Renal cortical epithelial cell (primary cell): ENCODE data around the gene ADGRF5. TPM values are rescaled to one million over a fixed set of nuclear protein-coding genes. Genes with fewer than 3 reads are reported as not detected.
A peak's percentile ranks its signal among the peaks of the same experiment; 100 is the strongest.

Experiments used
- DNase-seq: peaks from one replicate; pipeline ENCODE4 v3.0.0-alpha.2; 2011; ENCODE audit warnings: low read depth
- total RNA-seq: library from RNA; depleted of rRNA; stranded (reverse); fragments of >200 nt; gene quantifications from 2 replicates; pipeline ENCODE4 v1.2.3, GENCODE V29; 2014

Gene ADGRF5
- total RNA-seq, 1 donor from 2014 or later, result 0.70 TPM

GRCh38 chr6:46932526-46933319 is 11.0 kb upstream of the ADGRF5 start:
- DNase-seq, result peak; percentile 88

GRCh38 chr6:46931416-46931815 is 9.7 kb upstream of the ADGRF5 start:
- no peak for DNase-seq

- no peak for DNase-seq
Observed at GRCh38 chr6:46930331-46930730, 8.6 kb upstream of the ADGRF5 start.

GRCh38 chr6:46927066-46927465 is 5.3 kb upstream of the ADGRF5 start:
- DNase-seq, result no peak

GRCh38 chr6:46926481-46926880 is 4.7 kb upstream of the ADGRF5 start:
- no peak for DNase-seq

- peak; percentile 94 for DNase-seq
Observed at GRCh38 chr6:46925563-46926253, 4.0 kb upstream of the ADGRF5 start.

GRCh38 chr6:46923476-46923875 is 1.7 kb upstream of the ADGRF5 start:
- no peak for DNase-seq

- DNase-seq, result no peak
Observed at GRCh38 chr6:46921059-46921458, 679 bp downstream of the ADGRF5 start.

GRCh38 chr6:46918806-46919205 is 2.9 kb downstream of the ADGRF5 start:
- no peak for DNase-seq

- DNase-seq, result no peak
Observed at GRCh38 chr6:46917002-46917545, 4.7 kb downstream of the ADGRF5 start.

- DNase-seq, result no peak
Observed at GRCh38 chr6:46915866-46916265, 5.9 kb downstream of the ADGRF5 start.

- DNase-seq, result no peak
Observed at GRCh38 chr6:46915380-46915779, 6.4 kb downstream of the ADGRF5 start.

GRCh38 chr6:46914279-46914810 is 7.4 kb downstream of the ADGRF5 start:
- no peak for DNase-seq

GRCh38 chr6:46909371-46909770 is 12.4 kb downstream of the ADGRF5 start:
- peak; percentile 66 for DNase-seq

- no peak for DNase-seq
Observed at GRCh38 chr6:46906776-46907175, 15.0 kb downstream of the ADGRF5 start.

GRCh38 chr6:46904117-46904516 is 17.6 kb downstream of the ADGRF5 start:
- no peak for DNase-seq

GRCh38 chr6:46903175-46903574 is 18.6 kb downstream of the ADGRF5 start:
- DNase-seq, result peak; percentile 4

GRCh38 chr6:46901882-46902314 is 19.8 kb downstream of the ADGRF5 start:
- DNase-seq, result peak; percentile 29

- no peak for DNase-seq
Observed at GRCh38 chr6:46900266-46900665, 21.5 kb downstream of the ADGRF5 start.

GRCh38 chr6:46899659-46900058 is 22.1 kb downstream of the ADGRF5 start:
- peak; percentile 70 for DNase-seq

GRCh38 chr6:46898006-46898405 is 23.7 kb downstream of the ADGRF5 start:
- DNase-seq, result peak; percentile 46

- DNase-seq, result no peak
Observed at GRCh38 chr6:46896871-46897270, 24.9 kb downstream of the ADGRF5 start.

- DNase-seq, result no peak
Observed at GRCh38 chr6:46895930-46896329, 25.8 kb downstream of the ADGRF5 start.
